PFSK-1 (cell line): Measurements from ENCODE around the gene ZFAND3.

ENCODE experiments used
- FOXP2 ChIP-seq: optimal IDR thresholded peaks from 2 replicates; pipeline ENCODE3; 2011; ENCODE audit warnings: borderline replicate concordance, control low read depth, inconsistent platforms; ENCODE audit not compliant: insufficient read depth; ENCODE audit errors: extremely low read length, extremely low read depth
- POLR2AphosphoS5 ChIP-seq: IDR thresholded peaks from 2 replicates; pipeline ENCODE4 v1.6.1; 2012; ENCODE audit warnings: low read depth, mild to moderate bottlenecking, control low read depth, low read length, moderate library complexity
- SIN3A ChIP-seq: IDR thresholded peaks from 2 replicates; pipeline ENCODE4 v1.6.1; 2012; ENCODE audit warnings: mild to moderate bottlenecking, low read length, moderate library complexity, borderline replicate concordance; ENCODE audit not compliant: insufficient read depth
- TAF1 ChIP-seq: IDR thresholded peaks from 2 replicates; pipeline ENCODE4 v1.6.1; 2012; ENCODE audit warnings: low read length, control low read depth, borderline replicate concordance; ENCODE audit not compliant: insufficient read depth
- TF ChIP-seq, protein P1 (sequence below), 2 experiments: IDR thresholded peaks; 2 replicates each; pipeline versions ENCODE4 v1.6.1 to v1.8.0; 2011 to 2012; ENCODE audit warnings: low read depth in 2 of 2, low read length in 2 of 2, control low read depth in 1 of 2, inconsistent platforms in 1 of 2, mild to moderate bottlenecking in 1 of 2, moderate library complexity in 1 of 2; ENCODE audit not compliant: insufficient read depth in 1 of 2

DNA sequence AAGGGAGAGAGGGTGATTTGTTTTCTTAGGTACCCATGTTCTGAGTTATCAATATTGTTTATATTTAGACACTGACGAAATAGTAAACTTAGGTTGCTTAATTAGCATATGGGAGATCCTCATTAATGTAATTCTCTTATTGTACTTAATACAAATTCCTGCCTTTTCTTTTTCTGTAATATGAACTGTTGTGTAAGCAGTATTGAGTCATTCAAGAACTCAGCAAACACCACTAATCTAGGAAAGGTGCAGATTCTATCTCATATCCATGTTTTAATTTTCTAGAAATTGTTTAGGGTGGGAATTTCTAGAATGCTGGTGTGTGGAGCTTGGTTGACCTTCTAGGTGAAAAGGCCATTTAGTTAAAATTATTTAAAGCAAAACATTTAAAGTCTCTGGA lies 216.0 kb downstream of the ZFAND3 start:
- TF ChIP-seq POLR2AphosphoS5: no peak
- TF ChIP-seq, protein P1, sequence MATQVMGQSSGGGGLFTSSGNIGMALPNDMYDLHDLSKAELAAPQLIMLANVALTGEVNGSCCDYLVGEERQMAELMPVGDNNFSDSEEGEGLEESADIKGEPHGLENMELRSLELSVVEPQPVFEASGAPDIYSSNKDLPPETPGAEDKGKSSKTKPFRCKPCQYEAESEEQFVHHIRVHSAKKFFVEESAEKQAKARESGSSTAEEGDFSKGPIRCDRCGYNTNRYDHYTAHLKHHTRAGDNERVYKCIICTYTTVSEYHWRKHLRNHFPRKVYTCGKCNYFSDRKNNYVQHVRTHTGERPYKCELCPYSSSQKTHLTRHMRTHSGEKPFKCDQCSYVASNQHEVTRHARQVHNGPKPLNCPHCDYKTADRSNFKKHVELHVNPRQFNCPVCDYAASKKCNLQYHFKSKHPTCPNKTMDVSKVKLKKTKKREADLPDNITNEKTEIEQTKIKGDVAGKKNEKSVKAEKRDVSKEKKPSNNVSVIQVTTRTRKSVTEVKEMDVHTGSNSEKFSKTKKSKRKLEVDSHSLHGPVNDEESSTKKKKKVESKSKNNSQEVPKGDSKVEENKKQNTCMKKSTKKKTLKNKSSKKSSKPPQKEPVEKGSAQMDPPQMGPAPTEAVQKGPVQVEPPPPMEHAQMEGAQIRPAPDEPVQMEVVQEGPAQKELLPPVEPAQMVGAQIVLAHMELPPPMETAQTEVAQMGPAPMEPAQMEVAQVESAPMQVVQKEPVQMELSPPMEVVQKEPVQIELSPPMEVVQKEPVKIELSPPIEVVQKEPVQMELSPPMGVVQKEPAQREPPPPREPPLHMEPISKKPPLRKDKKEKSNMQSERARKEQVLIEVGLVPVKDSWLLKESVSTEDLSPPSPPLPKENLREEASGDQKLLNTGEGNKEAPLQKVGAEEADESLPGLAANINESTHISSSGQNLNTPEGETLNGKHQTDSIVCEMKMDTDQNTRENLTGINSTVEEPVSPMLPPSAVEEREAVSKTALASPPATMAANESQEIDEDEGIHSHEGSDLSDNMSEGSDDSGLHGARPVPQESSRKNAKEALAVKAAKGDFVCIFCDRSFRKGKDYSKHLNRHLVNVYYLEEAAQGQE (IDR thresholded peaks at IDR 0.05; ENCODE audit: insufficient read depth in 1 of 2, low read depth in 2 of 2, low read length in 2 of 2): no peak
- TF ChIP-seq SIN3A: no peak
- TF ChIP-seq TAF1: no peak
- no peak for TF ChIP-seq FOXP2
